HepG2 (cell line): ENCODE data around the gene MNT. TPM values are rescaled to one million over a fixed set of nuclear protein-coding genes. Genes with fewer than 3 reads are reported as not detected.

Source experiments
- ARID2 ChIP-seq: sonication (generic); formaldehyde crosslinking; IDR thresholded peaks from 2 replicates; pipeline ENCODE4 v1.8.1; 2022; ENCODE audit warnings: mild to moderate bottlenecking, missing genetic modification reagents, borderline replicate concordance
- CCDC6 ChIP-seq: sonication (generic); formaldehyde crosslinking; IDR thresholded peaks from 2 replicates; pipeline ENCODE4 v1.8.1; 2022; ENCODE audit warnings: mild to moderate bottlenecking, missing genetic modification reagents, moderate library complexity
- CHCHD3 ChIP-seq: sonication (generic); formaldehyde crosslinking; IDR thresholded peaks from 2 replicates; pipeline ENCODE4 v1.8.0; 2022; ENCODE audit warnings: mild to moderate bottlenecking, missing genetic modification reagents, moderate library complexity
- GFI1 ChIP-seq: sonication (generic); formaldehyde crosslinking; IDR thresholded peaks from 2 replicates; pipeline ENCODE4 v1.5.0; 2020; ENCODE audit warnings: missing genetic modification reagents, mild to moderate bottlenecking, borderline replicate concordance
- GTF3A ChIP-seq: sonication (generic); formaldehyde crosslinking; conservative IDR thresholded peaks from 2 replicates; pipeline ENCODE4 v1.4.0; 2020; ENCODE audit warnings: mild to moderate bottlenecking, missing genetic modification reagents
- HMG20A ChIP-seq: IDR thresholded peaks from 2 replicates; pipeline ENCODE4 v1.6.1; 2016; ENCODE audit warnings: borderline replicate concordance
- KLF15 ChIP-seq: sonication (generic); formaldehyde crosslinking; IDR thresholded peaks from 2 replicates; pipeline ENCODE4 v1.8.1; 2023; ENCODE audit warnings: borderline replicate concordance, mild to moderate bottlenecking, inconsistent platforms, missing genetic modification reagents, mixed read lengths
- MIER3 ChIP-seq: IDR thresholded peaks from 2 replicates; pipeline ENCODE4 v1.6.1; 2016; ENCODE audit warnings: missing compliant biosample characterization, borderline replicate concordance
- MYPOP ChIP-seq: sonication (generic); formaldehyde crosslinking; IDR thresholded peaks from 2 replicates; pipeline ENCODE4 v1.8.1; 2023; ENCODE audit warnings: mild to moderate bottlenecking, moderate library complexity, missing genetic modification reagents
- NCOA1 ChIP-seq: sonication (generic); formaldehyde crosslinking; IDR thresholded peaks from 2 replicates; pipeline ENCODE4 v1.9.0; 2021; ENCODE audit warnings: missing genetic modification reagents
- NR1H2 ChIP-seq: sonication (generic); formaldehyde crosslinking; IDR thresholded peaks from 2 replicates; pipeline ENCODE4 v1.8.1; 2022; ENCODE audit warnings: low read depth, missing genetic modification reagents, borderline replicate concordance
- PBX3 ChIP-seq: sonication (generic); formaldehyde crosslinking; IDR thresholded peaks from 2 replicates; pipeline ENCODE4 v1.8.1; 2023; ENCODE audit warnings: missing genetic modification reagents, inconsistent platforms, borderline replicate concordance
- SAP130 ChIP-seq: IDR thresholded peaks from 2 replicates; pipeline ENCODE4 v1.6.1; 2016; ENCODE audit warnings: low read depth
- SMAD1 ChIP-seq: sonication (generic); formaldehyde crosslinking; IDR thresholded peaks from 2 replicates; pipeline ENCODE4 v1.4.0; 2020; ENCODE audit warnings: missing genetic modification reagents, low read depth, mild to moderate bottlenecking, borderline replicate concordance
- SMARCE1 ChIP-seq: fragments of 450-650 bp; IDR thresholded peaks from 2 replicates; pipeline ENCODE4 v1.6.1; 2017; ENCODE audit warnings: borderline replicate concordance
- SNAI1 ChIP-seq: sonication (generic); formaldehyde crosslinking; IDR thresholded peaks from 2 replicates; pipeline ENCODE4 v1.5.0; 2020; ENCODE audit warnings: mild to moderate bottlenecking, missing genetic modification reagents, borderline replicate concordance
- SOX6 ChIP-seq, 2 experiments: fragments of 450-650 bp in 1 of 2; sonication (generic) in 1 of 2; formaldehyde crosslinking in 1 of 2; IDR thresholded peaks; 2 replicates each; pipeline versions ENCODE4 v1.4.0 to v1.6.1; 2017 to 2020; ENCODE audit warnings: antibody characterized with exemption in 1 of 2, mild to moderate bottlenecking in 1 of 2, missing genetic modification reagents in 1 of 2
- SRSF9 ChIP-seq: fragments of 200-400 bp; formaldehyde crosslinking; IDR thresholded peaks from 2 replicates; pipeline ENCODE4 v1.6.1; 2018; ENCODE audit warnings: borderline replicate concordance, mild to moderate bottlenecking, low read depth, low read length; ENCODE audit not compliant: insufficient read depth, poor library complexity, severe bottlenecking
- ZNF432 ChIP-seq: sonication (generic); formaldehyde crosslinking; IDR thresholded peaks from 2 replicates; pipeline ENCODE4 v1.5.0; 2020; ENCODE audit warnings: missing genetic modification reagents, mild to moderate bottlenecking, borderline replicate concordance
- ZNF766 ChIP-seq: sonication (generic); formaldehyde crosslinking; IDR thresholded peaks from 2 replicates; pipeline ENCODE4 v1.5.0; 2020; ENCODE audit warnings: missing genetic modification reagents, borderline replicate concordance
- ZNF768 ChIP-seq: sonication (generic); formaldehyde crosslinking; IDR thresholded peaks from 2 replicates; pipeline ENCODE4 v1.4.0; 2020; ENCODE audit warnings: missing genetic modification reagents
- polyA plus RNA-seq, 8 experiments: library from polyadenylated mRNA; depleted of rRNA in 3 of 8; stranded (reverse) in 7 of 8; unstranded in 1 of 8; fragments of >200 nt; fragmentation: Illumina TruSeq in 4 of 8; extraction: Trizol in 4 of 8; gene quantifications; 2 replicates each; pipeline versions ENCODE4 v1.2.1 to v1.2.3, GENCODE V29; 2011 to 2016; ENCODE audit warnings: low read depth in 4 of 8, missing spikeins in 1 of 8, mixed read lengths in 1 of 8; ENCODE audit not compliant: insufficient read depth in 1 of 8
- total RNA-seq, 5 experiments: library from RNA; depleted of rRNA; stranded (reverse); fragments of >200 nt; fragmentation: Illumina TruSeq; extraction: Trizol; gene quantifications; 2 replicates each; pipeline ENCODE4 v1.2.3, GENCODE V29; 2016; ENCODE audit warnings: low read depth in 1 of 5
- TF ChIP-seq, protein P1 (sequence below): sonication (generic); formaldehyde crosslinking; IDR thresholded peaks from 2 replicates; pipeline ENCODE4 v1.4.0; 2020; ENCODE audit warnings: missing genetic modification reagents
- TF ChIP-seq, protein P2 (sequence below): sonication (generic); formaldehyde crosslinking; IDR thresholded peaks from 2 replicates; pipeline ENCODE4 v1.8.0; 2022; ENCODE audit warnings: missing genetic modification reagents, low read depth, mild to moderate bottlenecking, borderline replicate concordance

Gene MNT
- total and polyA plus RNA-seq, 2 of the 13 experiments (the other 11 are each of a cell fraction or from before 2014, with no cell fraction given): 2.1 to 3.5 TPM

DNA sequence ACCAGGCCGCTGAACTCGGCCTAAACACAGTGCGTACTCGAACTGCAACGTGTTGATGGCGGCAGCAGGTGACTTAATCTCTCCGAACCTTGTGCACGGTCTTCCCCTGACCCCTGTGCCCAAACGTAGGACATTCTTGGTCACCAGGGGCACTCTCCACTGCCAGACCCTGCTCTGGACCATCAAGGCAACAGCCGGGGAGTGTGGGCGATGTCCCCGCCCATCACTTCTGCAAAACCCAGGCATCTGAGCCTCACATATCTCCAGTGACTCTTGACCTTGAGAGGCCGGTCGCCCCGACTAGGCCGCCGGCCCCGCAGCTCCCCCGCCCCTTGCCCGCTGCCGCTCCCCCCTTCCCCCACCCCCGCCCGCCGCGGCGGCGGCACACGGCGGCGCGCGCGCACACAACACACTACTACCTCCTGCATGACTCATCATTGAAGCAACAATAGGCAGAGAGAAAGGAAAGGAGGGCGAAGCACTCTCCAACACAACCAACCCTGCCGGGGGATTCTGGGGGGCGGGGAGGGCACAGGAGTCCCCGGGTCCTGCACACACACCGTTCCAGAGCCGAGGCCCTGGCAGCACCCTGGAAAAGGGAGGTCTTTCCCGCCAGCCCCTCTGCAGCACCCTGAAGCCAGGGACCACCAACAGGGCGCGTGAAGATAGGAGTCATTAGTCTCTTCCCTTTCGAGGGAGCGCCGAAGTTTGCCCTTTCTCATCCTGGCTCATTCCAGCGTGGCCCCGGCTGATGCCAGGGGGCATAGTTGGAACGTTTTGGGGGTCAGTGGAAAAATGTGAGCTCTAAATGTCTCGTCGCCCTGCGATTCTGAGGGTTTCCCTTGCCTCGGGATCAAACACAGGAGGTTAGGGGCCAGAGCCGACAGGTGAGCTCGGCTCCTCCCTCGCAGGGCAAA lies 1.9 kb downstream of the MNT start (continued):
- TF ChIP-seq SMAD1 (CRISPR knock-in tag): no peak
- no peak for TF ChIP-seq SMARCE1
- no peak for TF ChIP-seq ARID2 (CRISPR knock-in tag)
- no peak for TF ChIP-seq MIER3 (CRISPR knock-in tag)
- TF ChIP-seq NR1H2 (CRISPR knock-in tag): no peak
- 0 out of 2 replicates have a peak, but pooled peaks have one; percentile 19 for TF ChIP-seq GFI1 (CRISPR knock-in tag)
- no peak for TF ChIP-seq KLF15 (CRISPR knock-in tag)
- TF ChIP-seq ZNF766: no peak
- peak; percentile 60; the same call in 1 of the 2 replicates for TF ChIP-seq MYPOP
- TF ChIP-seq HMG20A (CRISPR knock-in tag): no peak
- TF ChIP-seq CHCHD3 (CRISPR knock-in tag): no peak
- TF ChIP-seq SOX6 (IDR thresholded peaks at IDR 0.05): no peak
- TF ChIP-seq SOX6 (CRISPR knock-in tag; IDR thresholded peaks at IDR 0.05): peak; percentile 22
- no peak for TF ChIP-seq PBX3
- TF ChIP-seq SNAI1 (CRISPR knock-in tag): no peak
- no peak for TF ChIP-seq SRSF9
- TF ChIP-seq NCOA1 (CRISPR knock-in tag): no peak
- TF ChIP-seq, protein P1, sequence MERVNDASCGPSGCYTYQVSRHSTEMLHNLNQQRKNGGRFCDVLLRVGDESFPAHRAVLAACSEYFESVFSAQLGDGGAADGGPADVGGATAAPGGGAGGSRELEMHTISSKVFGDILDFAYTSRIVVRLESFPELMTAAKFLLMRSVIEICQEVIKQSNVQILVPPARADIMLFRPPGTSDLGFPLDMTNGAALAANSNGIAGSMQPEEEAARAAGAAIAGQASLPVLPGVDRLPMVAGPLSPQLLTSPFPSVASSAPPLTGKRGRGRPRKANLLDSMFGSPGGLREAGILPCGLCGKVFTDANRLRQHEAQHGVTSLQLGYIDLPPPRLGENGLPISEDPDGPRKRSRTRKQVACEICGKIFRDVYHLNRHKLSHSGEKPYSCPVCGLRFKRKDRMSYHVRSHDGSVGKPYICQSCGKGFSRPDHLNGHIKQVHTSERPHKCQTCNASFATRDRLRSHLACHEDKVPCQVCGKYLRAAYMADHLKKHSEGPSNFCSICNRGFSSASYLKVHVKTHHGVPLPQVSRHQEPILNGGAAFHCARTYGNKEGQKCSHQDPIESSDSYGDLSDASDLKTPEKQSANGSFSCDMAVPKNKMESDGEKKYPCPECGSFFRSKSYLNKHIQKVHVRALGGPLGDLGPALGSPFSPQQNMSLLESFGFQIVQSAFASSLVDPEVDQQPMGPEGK: peak; percentile 22
- TF ChIP-seq CCDC6 (CRISPR knock-in tag): 0 out of 2 replicates have a peak, but pooled peaks have one; percentile 50
- no peak for TF ChIP-seq ZNF432
- no peak for TF ChIP-seq ZNF768 (CRISPR knock-in tag)
- no peak for TF ChIP-seq GTF3A (CRISPR knock-in tag)
- peak; percentile 56 for TF ChIP-seq SAP130
- TF ChIP-seq, protein P2, sequence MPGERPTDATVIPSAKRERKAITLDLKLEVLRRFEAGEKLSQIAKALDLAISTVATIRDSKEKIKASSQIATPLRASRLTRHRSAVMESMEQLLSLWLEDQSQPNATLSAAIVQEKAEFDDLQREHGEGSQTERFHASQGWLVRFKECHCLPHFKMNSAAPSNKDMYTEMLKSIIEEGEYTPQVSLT (CRISPR knock-in tag): no peak
